GM12891 (cell line): ENCODE results near the gene PDCD1LG2.

Source experiments
- POLR2A ChIP-seq: IDR thresholded peaks from 2 replicates; pipeline ENCODE4 v1.6.1; 2011; ENCODE audit warnings: low read depth, low read length, control low read depth
- POLR2AphosphoS5 ChIP-seq: IDR thresholded peaks from 2 replicates; pipeline ENCODE4 v1.6.1; 2011; ENCODE audit warnings: low read depth, low read length, control low read depth
- POU2F2 ChIP-seq: IDR thresholded peaks from 2 replicates; pipeline ENCODE4 v1.6.1; 2011; ENCODE audit warnings: low read depth, mild to moderate bottlenecking, control low read depth, low read length, moderate library complexity
- SPI1 ChIP-seq: IDR thresholded peaks from 2 replicates; pipeline ENCODE4 v1.6.1; 2011; ENCODE audit warnings: low read depth, low read length, control low read depth
- TAF1 ChIP-seq: IDR thresholded peaks from 2 replicates; pipeline ENCODE4 v1.6.1; 2011; ENCODE audit warnings: low read depth, low read length, control low read depth

GRCh38 chr9:5509573-5509972 lies 758 bp upstream of the PDCD1LG2 start:
- TF ChIP-seq POLR2A (no peak), POLR2AphosphoS5 (no peak), TAF1 (no peak), POU2F2 (no peak), SPI1 (no peak)
